Breast epithelium (tissue), 3 donors: ENCODE results near the gene VAMP5.

Experiments used
- CTCF ChIP-seq, 3 donors: fragments of 450-650 bp; IDR thresholded peaks; one replicate each; pipeline ENCODE4 v1.5.1; 2016 to 2017; ENCODE audit warnings: antibody characterized with exemption in 3 of 3, mild to moderate bottlenecking in 3 of 3, moderate library complexity in 3 of 3
- POLR2A ChIP-seq: fragments of 450-650 bp; IDR thresholded peaks from one replicate; pipeline ENCODE4 v1.6.1; 2016; ENCODE audit warnings: antibody characterized with exemption, mild to moderate bottlenecking, moderate library complexity
- POLR2AphosphoS5 ChIP-seq, 3 donors: sonication (generic); formaldehyde crosslinking; IDR thresholded peaks; one replicate each; pipeline ENCODE4 v1.6.1; 2017; ENCODE audit warnings: antibody characterized with exemption in 3 of 3

GRCh38 chr2:85580206-85580605 is 4.0 kb upstream of the VAMP5 start:
- TF ChIP-seq CTCF (IDR thresholded peaks at IDR 0.05) = no peak
- no peak for TF ChIP-seq POLR2A
- TF ChIP-seq POLR2AphosphoS5 (IDR thresholded peaks at IDR 0.05) = no peak
